Measurements from ENCODE around the gene UCHL3. TPM values are rescaled to one million over a fixed set of nuclear protein-coding genes. Genes with fewer than 3 reads are reported as not detected.

The UCHL3 gene
- total and polyA plus RNA-seq, 9 of the 15 experiments (the other 6 are each of a cell fraction or from before 2014, with no cell fraction given), result 42.2 to 112 (median 85.4) TPM

GRCh38 chr13:75518439-75519088 lies 31.0 kb upstream of the UCHL3 start:
- H3K4me3 ChIP-seq, result no peak overlapping the region
- no peaks in the 10 kb centered on the region for H4K20me1 ChIP-seq (replicated peaks; ENCODE audit: control insufficient read depth, insufficient read depth, low read length)
- in situ Hi-C loops (cut with MboI) (no loop called here), intact Hi-C loops (cut with micrococcal nuclease) (no loop called here)
- no peaks in the 10 kb centered on the region for H3K9me3 ChIP-seq (replicated peaks; ENCODE audit: control insufficient read depth, insufficient read depth, low read depth, low read length)
- H3K4me2 ChIP-seq (ENCODE audit: insufficient read depth, low read length), result no peak overlapping the region
- no peaks in the 10 kb centered on the region for H3K27me3 ChIP-seq (ENCODE audit: control insufficient read depth in 2 of 2, insufficient read depth in 2 of 2, low read length in 2 of 2)
- no peaks in the 10 kb centered on the region for H3K36me3 ChIP-seq (ENCODE audit: control insufficient read depth, insufficient read depth, low read length)
- H3K9me1 ChIP-seq (ENCODE audit: control insufficient read depth, insufficient read depth, low read length), result no peaks in the 10 kb centered on the region
- ATAC-seq, result no peak
- BruUV-seq (replicated peaks), result no TSS peak
- no peak for FAIRE-seq
- no peaks in the 10 kb centered on the region for H3K79me2 ChIP-seq (ENCODE audit: control insufficient read depth, insufficient read depth, low read length)
- no peak overlapping the region for H3K27ac ChIP-seq (ENCODE audit: extremely low read depth, low read depth, low read length)
- no peak for DNase-seq (ENCODE audit: extremely low read depth in 1 of 4, low spot score in 3 of 4)
- WGBS (ENCODE audit: insufficient coverage, low coverage, missing lambda C conversion rate), result 74% methylated on average over 12 of the region's 30 CpGs
- no peaks in the 10 kb centered on the region for H3K4me1 ChIP-seq (replicated peaks in 1 of 2; ENCODE audit: control insufficient read depth in 2 of 2, insufficient read depth in 2 of 2, low read length in 2 of 2)
- CTCF ChIA-PET (ENCODE audit: low intra/inter-chr PET ratio), result no interaction called here
- no peak overlapping the region for H2AFZ ChIP-seq (ENCODE audit: low read depth, low read length)
- POLR2A ChIA-PET, result interaction anchor here (0.7 kb wide), 1 partner anchor 12 kb away, joined by 3 read pairs; no protein-coding TSS in a partner anchor
- no peak overlapping the region for H3K9ac ChIP-seq (ENCODE audit: insufficient read depth in 1 of 2, low read depth in 2 of 2, low read length in 2 of 2)
- no peak for TF ChIP-seq ZNF512 (tag; IDR thresholded peaks at IDR 0.05)
- TF ChIP-seq YY1 (IDR thresholded peaks at IDR 0.05; ENCODE audit: borderline replicate concordance in 1 of 3, control insufficient read depth in 1 of 3, extremely low read depth in 1 of 3, insufficient read depth in 3 of 3, insufficient read length in 1 of 3, insufficient replicate concordance in 2 of 3, low read depth in 1 of 3, low read length in 2 of 3), result no peak
- TF ChIP-seq PTTG1 (tag; IDR thresholded peaks at IDR 0.05; ENCODE audit: low read depth), result no peak
- TF ChIP-seq CREBBP (IDR thresholded peaks at IDR 0.05; ENCODE audit: low read depth, low read length), result no peak
- TF ChIP-seq ZNF445 (CRISPR knock-in tag; IDR thresholded peaks at IDR 0.05; ENCODE audit: low read depth), result no peak
- TF ChIP-seq NELFE (IDR thresholded peaks at IDR 0.05; ENCODE audit: insufficient read depth, insufficient read length), result no peak
- no peak for TF ChIP-seq SMARCA4 (IDR thresholded peaks at IDR 0.05)
- no peak for TF ChIP-seq PHF8 (IDR thresholded peaks at IDR 0.05; ENCODE audit: borderline replicate concordance, low read length)
- no peak for TF ChIP-seq MAX (CRISPR knock-in tag; IDR thresholded peaks at IDR 0.05)
- no peak for TF ChIP-seq HOMEZ (CRISPR knock-in tag; IDR thresholded peaks at IDR 0.05)
- no peak for TF ChIP-seq SFPQ (IDR thresholded peaks at IDR 0.05; ENCODE audit: low read depth, low read length)
- no peak for TF ChIP-seq ATF6 (CRISPR knock-in tag; IDR thresholded peaks at IDR 0.05)
- TF ChIP-seq ZNF197 (CRISPR knock-in tag; IDR thresholded peaks at IDR 0.05; ENCODE audit: low read depth), result no peak

Data from K562 (cell line).